ENCODE results near the gene CNTN1.

GRCh38 chr12:40643506-40643905 is 48.7 kb upstream of the CNTN1 start:
- TF ChIP-seq, protein P1, sequence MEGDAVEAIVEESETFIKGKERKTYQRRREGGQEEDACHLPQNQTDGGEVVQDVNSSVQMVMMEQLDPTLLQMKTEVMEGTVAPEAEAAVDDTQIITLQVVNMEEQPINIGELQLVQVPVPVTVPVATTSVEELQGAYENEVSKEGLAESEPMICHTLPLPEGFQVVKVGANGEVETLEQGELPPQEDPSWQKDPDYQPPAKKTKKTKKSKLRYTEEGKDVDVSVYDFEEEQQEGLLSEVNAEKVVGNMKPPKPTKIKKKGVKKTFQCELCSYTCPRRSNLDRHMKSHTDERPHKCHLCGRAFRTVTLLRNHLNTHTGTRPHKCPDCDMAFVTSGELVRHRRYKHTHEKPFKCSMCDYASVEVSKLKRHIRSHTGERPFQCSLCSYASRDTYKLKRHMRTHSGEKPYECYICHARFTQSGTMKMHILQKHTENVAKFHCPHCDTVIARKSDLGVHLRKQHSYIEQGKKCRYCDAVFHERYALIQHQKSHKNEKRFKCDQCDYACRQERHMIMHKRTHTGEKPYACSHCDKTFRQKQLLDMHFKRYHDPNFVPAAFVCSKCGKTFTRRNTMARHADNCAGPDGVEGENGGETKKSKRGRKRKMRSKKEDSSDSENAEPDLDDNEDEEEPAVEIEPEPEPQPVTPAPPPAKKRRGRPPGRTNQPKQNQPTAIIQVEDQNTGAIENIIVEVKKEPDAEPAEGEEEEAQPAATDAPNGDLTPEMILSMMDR (IDR thresholded peaks at IDR 0.05) = no peak
- TF ChIP-seq POLR2AphosphoS5 (IDR thresholded peaks at IDR 0.05) = no peak
